CMK (cell line): ENCODE results near the gene TK2.
"Not testable (repeated sequence)": the region's sequence is repeated elsewhere in the genome, so short reads cannot be mapped to it uniquely, and the experiment has no call there.

Source experiments
- DNase-seq: peaks from one replicate; pipeline ENCODE4 v3.0.0-alpha.2; 2010; ENCODE audit warnings: low read depth

TK2 gene

DNA sequence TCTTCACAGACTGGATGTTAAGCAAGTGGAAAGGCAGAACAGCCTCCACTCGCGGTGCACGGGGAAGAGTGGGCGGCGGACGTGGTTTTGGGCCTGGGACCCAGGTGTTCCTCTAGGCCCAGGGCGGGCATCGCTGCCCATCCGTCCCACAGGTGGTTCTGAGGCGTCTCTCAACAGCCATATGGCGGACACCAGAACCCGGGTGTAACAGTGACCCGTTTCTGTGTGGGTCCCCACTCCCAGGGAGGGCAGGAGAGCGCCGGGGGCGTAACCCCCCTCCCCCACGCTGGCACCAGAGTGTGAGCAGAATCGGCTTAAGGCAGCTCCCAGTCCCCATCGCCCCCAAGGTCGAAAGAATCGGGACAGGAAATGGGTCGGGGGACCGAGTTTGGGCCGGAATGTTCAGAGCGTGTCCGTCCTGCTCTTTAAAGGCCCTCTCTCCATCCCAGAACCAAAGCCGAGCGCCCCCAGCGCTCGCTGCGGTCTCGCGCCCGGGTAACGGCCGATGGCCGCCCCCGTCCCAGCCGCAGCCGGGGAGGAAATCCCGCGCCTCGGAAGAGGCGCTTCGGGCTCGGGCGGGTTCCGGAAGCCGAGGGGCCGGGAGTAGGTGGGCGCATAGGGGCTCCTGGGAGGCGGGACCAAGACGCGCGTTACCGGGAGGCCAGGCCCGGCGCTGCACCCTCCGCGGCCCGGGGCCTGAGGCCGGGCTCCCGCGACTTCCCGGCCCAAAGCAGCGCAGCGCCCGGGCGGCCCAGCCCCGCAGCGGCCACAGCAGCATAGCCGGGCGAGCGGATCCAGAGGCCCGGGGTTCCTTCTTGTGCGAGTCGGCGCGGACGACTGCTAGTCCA is at the start of gene TK2:
Gene TK2, minus strand, starts transcription at position 839 of the 848 bp plus-strand sequence. Its CDS starts 61 bp downstream, at position 778.
- DNase-seq, result no peak

DNA sequence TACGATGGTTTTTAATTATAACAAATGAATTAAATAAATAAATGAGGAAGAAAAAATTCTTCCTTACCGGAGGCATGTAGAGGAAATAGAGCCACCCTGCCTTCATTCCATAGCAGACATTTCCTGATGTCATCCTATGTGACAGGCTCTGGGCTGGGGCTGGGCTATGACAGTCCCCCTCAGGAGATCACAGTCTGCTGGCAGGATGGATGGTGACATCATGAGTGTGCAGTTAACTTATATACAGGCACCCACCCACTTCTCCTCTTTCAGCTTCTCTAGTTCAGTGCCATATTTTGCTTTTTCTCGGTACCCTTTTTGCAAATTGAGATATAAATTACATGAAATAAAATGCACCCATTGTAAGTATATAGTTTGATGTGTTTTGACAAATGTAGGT is 48.2 kb upstream of the TK2 start:
- no peak for DNase-seq

GRCh38 chr16:66596986-66597848 is 47.3 kb upstream of the TK2 start:
- no peak for DNase-seq

- DNase-seq, result not testable (repeated sequence)
Measured at GRCh38 chr16:66596559-66596958, 46.6 kb upstream of the TK2 start.

DNA sequence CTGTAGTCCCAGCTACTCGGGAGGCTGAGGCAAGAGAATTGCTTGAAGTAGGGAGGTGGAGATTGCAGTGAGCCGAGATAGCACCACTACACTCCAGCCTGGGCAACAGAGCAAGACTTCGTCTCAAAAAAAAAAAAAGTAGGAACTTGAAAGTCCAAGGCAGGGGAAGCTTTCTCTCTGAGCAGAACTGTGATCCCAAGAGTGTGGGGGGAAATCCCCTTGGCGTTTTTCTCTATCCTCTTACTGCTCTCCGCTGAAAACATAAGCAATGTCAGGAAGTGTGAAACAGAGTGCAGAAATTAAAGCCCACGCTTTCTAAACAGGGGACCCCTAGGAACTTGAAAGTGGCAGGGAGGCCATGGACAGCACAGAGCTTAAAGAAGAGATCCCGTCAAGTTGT is 44.8 kb upstream of the TK2 start:
- no peak for DNase-seq

GRCh38 chr16:66592814-66593213 is 42.9 kb upstream of the TK2 start:
- no peak for DNase-seq

- no peak for DNase-seq
Measured at GRCh38 chr16:66592241-66592640, 42.3 kb upstream of the TK2 start.

DNA sequence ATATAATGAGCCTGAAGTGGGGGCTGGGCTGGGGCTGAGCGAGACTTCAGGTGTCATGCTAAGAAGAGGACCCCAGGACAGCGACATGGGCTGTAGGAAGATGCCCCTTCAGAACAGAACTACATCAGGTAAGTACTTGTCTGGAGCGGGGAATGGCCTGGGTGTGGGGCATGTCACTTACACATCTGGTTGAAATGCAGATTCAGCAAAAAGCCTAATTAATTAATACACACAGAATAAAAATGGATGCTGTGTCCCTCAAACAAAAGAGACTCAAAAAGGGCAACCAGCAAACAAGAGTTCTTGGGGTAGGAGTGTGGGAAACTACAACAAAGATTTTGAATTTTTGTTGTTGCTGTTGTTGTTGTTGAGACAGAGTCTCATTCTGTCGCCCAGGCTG is 41.1 kb upstream of the TK2 start:
- DNase-seq, result no peak

- no peak for DNase-seq
Measured at GRCh38 chr16:66590322-66590721, 40.4 kb upstream of the TK2 start.

- no peak for DNase-seq
Measured at GRCh38 chr16:66588981-66589713, 39.2 kb upstream of the TK2 start.

GRCh38 chr16:66587881-66588600 is 38.1 kb upstream of the TK2 start:
- no peak for DNase-seq

DNA sequence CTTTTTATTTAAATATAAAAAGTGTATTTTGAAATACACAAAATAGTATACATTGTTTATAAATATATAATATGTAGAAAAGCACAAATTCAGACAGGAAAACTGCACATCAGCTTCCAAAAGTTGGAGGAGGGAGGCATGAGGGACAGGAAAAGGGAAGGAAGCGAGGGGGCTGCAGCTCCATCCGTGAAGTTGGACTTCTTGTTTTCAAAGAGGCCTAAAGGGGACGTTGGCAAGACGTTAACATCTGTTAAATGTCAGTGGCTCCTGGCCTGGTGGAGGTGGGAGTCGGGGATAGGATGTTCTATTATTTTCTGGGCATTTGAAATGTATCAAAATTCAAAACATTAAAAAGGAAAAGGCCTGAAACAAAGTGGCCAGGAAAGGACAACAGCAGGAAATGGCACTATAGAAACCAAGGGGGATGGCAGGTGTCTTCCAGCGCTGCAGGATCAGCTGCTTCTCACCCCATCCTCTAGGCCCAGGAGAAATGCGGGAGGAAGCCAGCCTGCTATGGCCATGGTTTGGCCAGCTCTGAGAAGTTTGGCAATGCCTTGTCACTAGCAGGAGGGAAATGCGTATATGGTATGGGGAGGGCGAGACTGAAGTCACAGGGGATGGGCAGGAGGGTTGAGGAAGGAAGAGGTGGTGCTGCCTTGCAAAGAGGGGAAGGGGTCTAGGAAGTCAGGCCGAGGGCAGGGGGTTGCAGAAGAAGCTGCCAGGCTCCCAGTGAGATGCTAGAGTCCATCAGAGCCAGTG is 35.7 kb upstream of the TK2 start:
- DNase-seq, result no peak

DNA sequence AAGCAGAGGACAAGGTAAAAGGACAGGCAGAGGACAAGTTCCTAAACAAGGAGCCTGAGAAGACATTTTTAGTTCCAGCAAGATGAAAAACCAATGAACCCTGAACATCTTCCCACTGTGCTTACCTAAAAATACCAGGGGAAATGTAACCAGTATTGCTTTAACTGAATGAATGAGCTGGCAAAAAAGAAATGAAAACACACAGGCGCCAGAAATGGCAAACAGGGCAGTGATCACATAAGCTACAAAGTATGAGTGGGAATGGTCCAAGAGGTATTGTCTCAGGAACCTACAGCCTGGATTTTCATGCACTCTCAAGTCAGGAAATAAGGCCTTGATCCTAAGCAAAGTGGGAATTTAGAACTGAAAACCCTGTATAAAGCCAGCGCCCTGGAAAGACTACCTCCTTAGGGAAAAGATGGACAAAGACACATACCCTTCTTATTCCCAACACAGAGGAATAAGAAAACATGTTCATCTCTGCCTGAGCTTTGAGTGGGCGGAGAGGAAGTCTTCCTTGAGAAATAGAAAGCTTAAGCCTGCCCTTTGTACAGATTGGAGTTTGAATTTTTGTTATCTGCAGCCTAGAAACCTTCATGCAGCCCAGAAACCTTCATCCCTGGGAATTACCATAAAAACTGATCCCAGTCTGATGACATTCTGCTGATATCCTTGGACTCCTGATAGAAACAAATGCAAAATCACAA is 31.5 kb upstream of the TK2 start:
- DNase-seq, result no peak

DNA sequence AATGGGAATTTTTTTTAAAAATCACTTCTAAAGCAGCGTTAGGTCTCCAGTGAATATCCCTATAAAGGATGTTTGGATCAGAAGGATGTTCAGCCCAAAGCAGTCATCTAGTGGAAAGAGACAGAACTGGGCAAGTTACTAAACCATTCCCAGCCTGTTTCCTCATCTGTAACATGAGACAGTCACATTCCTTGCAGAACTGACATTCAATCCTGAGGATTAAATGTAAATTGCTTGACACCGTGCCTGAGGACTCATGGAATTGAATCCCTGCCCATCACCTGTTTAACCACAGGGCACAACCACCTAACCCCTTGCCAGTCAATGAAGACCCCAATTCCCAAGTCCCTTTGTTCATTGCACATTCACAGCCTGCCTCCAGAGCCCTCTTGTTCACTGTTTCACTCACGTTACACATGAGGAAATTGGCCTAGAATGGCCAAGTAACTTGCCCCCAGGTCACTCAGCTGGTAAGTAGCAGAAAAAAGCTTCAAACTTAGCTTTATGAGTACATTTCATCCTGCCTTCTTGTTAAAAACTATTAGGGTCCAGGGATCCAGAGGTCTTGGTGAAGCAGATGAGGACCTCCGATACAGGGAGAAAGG is 30.8 kb upstream of the TK2 start:
- DNase-seq, result no peak

DNA sequence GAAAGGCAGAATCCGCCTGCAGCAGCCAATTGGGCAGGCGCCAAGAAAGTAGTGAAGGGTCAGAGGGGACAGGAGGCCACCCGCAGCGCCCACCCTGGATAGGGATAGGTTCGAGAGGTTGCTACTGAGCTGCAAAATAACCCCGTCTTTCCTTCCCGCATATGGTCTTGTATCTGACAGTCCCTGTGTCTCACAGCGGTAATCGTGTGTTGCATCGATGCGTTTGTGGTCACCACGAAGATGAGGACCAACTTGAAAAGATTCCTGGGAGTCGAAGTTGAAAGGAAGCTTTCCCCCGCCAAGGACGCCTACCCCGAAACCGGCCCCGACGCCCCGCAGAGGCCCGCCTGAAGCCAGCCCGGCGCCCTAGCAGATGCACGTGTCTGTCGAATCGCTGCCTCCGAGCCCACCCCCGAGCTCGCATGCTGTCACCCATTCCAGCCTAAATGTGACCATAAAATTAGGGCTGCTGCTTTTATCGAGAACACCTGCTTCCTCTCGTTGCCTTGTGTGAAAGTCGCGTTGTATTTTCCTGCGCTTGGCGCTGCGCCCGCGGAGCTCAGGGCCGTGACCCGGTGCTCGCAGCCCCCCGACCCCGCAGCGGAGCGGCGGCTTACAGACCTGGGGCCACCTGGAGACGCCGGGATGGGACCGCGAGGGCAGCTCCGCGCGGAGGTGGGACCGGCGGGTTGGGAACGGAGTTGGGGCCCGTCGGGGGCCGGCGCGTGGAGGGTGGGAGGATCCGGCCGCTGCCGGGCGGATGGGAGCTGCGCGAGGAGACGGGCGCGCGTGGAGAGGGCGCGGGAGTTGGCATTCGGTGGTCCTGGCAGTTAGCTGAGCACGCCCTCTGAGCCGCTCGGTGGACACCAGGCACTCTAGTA is 29.0 kb upstream of the TK2 start, which contains the start of gene CMTM2:
Gene CMTM2, plus strand, starts transcription at position 813 of the 881 bp plus-strand sequence. CDS start 145 bp downstream, outside the sequence.
- DNase-seq, result no peak

- DNase-seq, result no peak
Measured at GRCh38 chr16:66576296-66576695, 26.4 kb upstream of the TK2 start.

DNA sequence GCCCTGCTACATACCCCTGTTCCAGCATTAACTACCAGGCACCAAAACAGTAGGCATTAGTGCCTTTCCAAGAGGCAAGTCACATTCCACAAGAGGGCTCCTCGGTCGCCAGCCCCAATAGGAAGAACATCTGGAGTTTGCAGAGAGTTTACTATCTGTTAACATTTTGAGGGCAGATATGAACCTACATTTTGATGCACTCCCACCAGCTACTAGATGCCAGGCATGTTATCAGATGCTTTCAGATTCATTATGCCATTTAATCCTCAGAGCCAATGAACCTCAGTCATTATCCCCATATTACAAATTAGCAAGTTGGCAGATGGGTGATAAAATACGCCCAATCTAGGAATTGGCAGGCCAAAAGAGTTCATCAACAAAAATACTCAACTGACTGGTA is 25.1 kb upstream of the TK2 start:
- peak; percentile 61 for DNase-seq

DNA sequence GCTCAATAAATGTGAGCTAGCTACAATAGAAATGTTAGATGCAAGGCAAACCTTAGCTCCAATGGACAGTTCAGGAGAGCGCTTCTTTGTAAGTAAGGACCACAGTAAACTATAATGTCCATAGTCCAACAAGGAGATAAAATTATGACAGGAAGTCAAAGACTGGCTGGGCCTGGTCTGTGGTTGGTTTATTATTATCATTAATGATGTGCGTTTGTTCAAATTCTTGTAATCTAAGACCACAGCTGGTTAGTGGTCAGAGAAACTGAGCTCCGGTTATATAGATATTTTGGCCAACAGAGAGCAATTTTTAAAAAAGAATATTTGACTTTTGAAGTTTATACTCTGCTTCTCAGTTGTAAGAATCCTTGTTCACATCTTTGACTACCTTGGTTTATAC is 24.6 kb upstream of the TK2 start:
- DNase-seq, result no peak

GRCh38 chr16:66574081-66574480 is 24.2 kb upstream of the TK2 start:
- no peak for DNase-seq
